ENCODE results near the gene GMDS. TPM values are rescaled to one million over a fixed set of nuclear protein-coding genes. Genes with fewer than 3 reads are reported as not detected.

Gene GMDS
- total RNA-seq, 1 donor from 2014 or later: 6.2 TPM

GRCh38 chr6:1945235-1945832 is 300.1 kb downstream of the GMDS start:
- DNase-seq (ENCODE audit: low read depth in 2 of 2): no peak

- no peak for DNase-seq (ENCODE audit: low read depth in 2 of 2)
These were observed 302.6 kb downstream of the GMDS start for GRCh38 chr6:1942834-1943233.

- no peak for DNase-seq (ENCODE audit: low read depth in 2 of 2)
These were observed 303.9 kb downstream of the GMDS start for GRCh38 chr6:1941534-1941933.

DNA sequence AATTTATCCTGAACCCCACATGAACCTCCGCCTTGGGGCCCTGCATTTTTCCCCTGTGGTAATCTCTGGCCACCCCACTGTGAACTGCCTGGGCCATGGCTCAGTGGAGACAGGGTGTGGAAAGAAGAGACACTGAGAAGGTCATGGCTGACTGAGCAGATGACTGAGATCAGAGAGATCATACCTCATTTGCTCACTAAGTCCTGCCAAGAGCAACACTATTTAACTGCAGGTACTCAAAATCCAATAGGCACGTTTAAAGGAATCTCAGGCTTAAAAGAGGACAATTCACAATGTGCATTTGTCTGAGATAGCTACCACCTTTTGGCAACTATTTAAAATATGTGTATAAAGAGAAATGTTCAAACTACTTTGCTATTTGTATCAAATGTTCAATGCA is 305.0 kb downstream of the GMDS start:
- DNase-seq (ENCODE audit: low read depth in 2 of 2): no peak

GRCh38 chr6:1933292-1933691 is 312.1 kb downstream of the GMDS start:
- DNase-seq (ENCODE audit: low read depth in 2 of 2): no peak

- DNase-seq (ENCODE audit: low read depth in 2 of 2): no peak
These were observed 313.6 kb downstream of the GMDS start for GRCh38 chr6:1931817-1932216.

DNA sequence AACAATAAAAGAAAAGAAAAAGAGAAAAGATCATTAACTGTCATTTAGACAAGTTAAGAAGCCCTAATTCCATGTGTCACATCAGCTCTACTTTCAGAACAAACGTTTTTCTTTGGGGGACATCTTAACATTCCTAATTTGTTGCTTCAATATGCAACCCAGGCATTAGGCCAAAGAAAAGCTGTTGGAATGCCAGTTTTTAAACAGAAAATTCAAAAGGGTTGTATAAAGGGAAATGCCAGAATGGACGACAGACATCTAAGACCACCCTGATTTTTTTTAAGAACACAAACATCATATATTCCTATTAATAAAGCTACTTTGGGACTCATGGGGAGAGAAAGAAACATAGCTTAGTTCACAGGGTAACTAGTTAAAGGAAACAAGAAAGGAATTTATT is 315.0 kb downstream of the GMDS start:
- peak in 1 of 2 donors; percentile 18 for DNase-seq (ENCODE audit: low read depth in 2 of 2)

- no peak for DNase-seq (ENCODE audit: low read depth in 2 of 2)
These were observed 315.5 kb downstream of the GMDS start for GRCh38 chr6:1929931-1930330.

DNA sequence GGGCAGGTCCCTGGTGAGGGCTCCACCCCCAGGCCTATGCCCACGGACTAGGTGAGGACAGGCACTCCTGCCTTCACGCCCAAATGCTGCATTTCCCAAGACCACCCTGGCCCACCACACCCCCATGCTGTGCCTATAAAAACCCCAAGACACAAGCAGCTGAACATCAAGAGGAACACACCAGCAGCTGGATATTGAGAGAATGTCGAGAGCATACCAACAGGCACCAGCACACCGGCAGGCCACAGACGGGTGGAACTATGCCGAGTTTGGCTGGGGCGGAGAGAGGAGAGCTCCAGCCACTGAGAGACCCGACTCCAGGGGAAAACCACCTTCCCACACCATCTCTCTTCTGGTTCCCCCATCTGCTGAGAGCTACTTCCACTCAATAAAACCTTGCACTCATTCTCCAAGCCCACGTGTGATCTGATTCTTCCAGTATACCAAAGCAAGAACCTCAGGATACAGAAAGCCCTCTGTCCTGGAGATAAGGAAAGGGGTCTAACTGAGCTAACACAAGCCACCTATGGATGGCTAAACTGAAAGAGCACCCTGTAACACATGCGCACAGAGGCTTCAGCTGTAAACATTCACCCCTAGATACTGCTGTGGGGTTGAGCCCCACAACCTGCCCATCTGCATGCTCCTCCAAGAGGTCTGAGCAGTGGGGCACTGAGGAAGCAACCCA is 319.5 kb downstream of the GMDS start:
- DNase-seq (ENCODE audit: low read depth in 2 of 2): no peak

GRCh38 chr6:1923449-1923848 is 322.0 kb downstream of the GMDS start:
- no peak for DNase-seq (ENCODE audit: low read depth in 2 of 2)

GRCh38 chr6:1917626-1918371 is 327.6 kb downstream of the GMDS start:
- DNase-seq (ENCODE audit: low read depth in 2 of 2): peak; percentile 36 to 85

DNA sequence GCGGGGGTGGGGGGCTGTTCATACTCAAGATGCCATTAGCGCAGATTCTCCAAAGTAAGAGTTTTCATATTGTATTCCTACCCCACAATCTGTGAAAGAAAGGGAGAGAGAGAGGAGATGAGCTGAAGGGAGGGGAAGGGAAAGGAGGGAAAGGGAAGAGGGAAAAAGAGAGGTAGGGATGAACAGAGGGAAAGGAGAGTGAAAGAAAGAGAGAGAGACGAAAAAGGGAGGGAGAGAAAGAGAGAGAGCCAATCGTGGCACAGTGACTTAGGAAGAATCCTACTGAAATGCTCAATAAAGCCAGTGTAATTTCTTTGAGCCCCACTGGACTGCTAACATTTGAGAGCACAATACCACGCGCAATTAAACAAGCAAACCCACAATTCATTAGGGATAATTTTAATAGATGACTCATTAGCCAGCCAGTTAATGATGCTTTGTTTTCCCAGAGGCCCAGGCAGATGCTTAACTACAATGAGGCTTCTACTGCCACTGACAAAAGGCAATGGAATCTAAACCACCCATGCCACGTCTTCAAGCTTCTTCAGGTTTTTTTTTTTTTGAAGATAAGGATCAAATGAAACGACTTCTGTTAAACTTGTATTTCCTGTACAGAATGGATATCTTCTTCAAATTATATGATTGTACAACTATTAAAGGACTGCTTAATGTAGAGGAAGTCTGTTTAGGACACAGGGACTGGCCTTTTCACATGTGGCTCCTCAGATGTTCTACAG is 328.9 kb downstream of the GMDS start:
- DNase-seq (ENCODE audit: low read depth in 2 of 2): no peak

GRCh38 chr6:1915226-1915625 is 330.2 kb downstream of the GMDS start:
- no peak for DNase-seq (ENCODE audit: low read depth in 2 of 2)

DNA sequence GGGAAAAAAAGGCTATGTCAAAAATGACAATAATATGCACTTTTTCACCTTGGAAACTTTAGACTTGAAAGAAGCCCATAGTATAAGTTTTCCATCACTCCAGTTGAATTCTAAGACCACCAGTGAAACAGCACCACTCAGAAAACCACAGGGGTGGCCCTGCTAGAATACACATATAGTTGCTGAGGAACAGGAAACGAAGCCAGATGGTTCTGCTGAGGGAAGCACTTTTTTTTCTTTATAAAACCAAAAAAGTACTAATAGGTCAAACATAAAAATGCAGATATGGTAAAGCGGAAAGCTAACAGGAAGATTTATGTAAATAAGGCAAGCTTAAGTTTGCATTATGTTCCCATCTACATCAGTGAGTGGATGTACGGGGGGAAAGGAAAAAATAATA is 331.8 kb downstream of the GMDS start:
- no peak for DNase-seq (ENCODE audit: low read depth in 2 of 2)

GRCh38 chr6:1912731-1913130 is 332.7 kb downstream of the GMDS start:
- no peak for DNase-seq (ENCODE audit: low read depth in 2 of 2)

DNA sequence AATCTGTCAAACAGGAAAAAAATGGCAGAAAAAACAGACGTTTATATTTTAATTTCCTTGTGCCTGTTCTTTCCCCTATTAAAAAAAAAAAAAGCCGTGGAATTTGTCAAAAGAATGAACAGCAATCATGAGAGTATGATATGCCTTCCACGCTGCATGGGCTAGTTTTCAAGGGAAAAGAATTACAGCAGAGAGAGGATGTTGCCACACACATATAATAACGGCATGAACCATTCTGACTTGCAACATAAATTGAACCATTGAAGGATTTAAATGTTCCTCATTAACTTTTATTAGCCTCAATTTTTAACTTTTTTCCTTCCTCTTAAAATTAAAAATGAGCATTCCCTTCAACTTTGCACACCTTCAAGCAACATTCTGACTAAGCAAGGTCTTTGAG is 333.9 kb downstream of the GMDS start:
- DNase-seq (ENCODE audit: low read depth in 2 of 2): no peak

DNA sequence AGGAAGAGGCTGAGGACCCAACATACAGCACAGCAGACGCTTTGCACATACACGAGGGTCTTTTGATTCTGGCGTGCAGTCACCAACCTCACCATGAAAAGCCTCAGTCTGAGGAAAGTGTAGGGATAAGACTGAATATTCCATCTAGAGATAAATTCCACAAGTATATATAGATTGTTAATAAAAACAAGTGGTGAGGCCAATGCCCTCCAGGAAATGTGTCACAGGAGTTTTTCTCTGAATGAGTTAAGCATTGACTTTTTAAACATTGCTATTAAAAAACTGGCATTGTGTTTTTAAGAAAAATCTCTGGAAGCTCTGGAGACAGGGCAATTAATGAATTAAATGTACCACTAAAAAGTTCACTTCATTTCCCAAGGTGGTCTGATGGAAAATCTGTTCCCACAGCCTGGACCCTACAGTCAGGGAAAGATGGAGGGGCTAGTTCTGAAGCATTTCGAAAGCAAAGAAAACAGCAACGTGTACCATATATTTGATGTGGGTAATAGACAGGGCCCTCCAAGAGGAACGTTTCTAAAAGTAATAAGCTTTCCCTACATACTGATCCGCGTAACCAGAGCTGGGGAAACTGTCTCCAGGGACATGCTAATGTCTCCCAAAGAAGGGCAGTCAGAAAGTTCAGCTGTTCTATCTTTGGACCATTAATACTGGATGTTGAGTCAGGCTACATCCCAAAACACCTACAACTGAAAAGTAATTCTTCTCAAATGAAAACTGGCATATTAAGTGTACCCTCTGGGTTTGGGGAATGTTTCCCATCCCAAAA is 334.6 kb downstream of the GMDS start:
- DNase-seq (ENCODE audit: low read depth in 2 of 2): peak in 1 of 2 donors; percentile 62

- peak in 1 of 2 donors; percentile 86 for DNase-seq (ENCODE audit: low read depth in 2 of 2)
These were observed 336.6 kb downstream of the GMDS start for GRCh38 chr6:1908784-1909183.

DNA sequence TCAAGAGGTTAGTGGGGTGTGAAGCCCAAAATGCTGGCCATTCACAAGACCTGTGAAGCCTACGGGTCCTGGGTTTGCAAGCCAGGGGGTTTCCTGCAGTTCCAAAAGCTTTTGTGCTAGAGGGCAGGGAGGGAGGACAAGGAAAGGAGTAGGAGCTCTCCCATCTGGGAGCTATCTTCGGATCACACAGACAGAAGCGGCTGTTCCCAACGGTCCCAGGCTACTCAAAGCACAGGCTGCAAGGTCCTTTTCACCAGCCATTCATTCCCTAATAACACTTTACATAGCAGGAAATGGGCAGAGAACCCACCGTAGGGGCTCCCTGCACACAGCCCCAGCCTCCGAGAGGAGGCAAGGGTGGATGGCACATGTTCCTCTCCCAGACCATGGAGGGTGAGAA is 338.8 kb downstream of the GMDS start:
- DNase-seq (ENCODE audit: low read depth in 2 of 2): no peak

DNA sequence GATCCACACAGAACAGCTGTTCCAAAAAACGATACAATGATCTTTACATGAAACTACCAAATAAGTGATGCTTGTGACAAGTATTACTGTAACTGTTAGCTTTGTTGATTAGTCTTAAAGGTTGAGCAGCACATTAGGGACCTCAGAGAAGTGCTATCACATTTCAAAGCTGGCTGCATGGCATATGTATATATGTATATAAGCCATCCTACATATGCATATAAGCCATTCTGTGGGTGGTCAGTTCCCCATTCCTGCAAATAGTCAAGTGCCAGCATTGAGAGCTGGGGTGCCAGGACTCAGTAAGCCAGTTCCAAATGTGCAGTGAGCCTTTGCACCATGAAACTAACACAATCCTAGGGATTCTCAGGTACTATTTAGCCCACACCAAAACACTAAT is 339.4 kb downstream of the GMDS start:
- no peak for DNase-seq (ENCODE audit: low read depth in 2 of 2)

DNA sequence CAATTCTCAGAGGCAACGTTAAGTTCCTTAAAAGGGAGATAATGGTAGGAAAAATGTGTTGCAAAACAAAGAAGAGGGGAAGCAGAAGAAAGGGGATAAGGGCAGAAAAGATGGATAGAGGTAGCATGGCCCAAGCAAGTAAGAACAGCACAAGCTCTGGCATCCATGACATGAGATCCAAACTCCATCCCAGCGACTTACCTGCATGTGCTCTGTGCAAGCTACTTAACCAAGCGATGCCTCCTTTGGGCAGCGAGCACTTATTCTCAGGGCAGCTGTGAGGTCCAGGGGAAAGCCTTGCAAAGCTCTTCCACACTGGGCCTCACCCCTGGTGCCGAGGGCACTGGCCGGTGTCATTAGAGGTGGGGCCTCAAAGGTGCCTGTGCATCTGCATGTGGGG is 340.5 kb downstream of the GMDS start:
- no peak for DNase-seq (ENCODE audit: low read depth in 2 of 2)

All from dermis microvascular lymphatic vessel endothelial cell (primary cell).